Upper lobe of right lung (tissue), 1 donor: Measurements from ENCODE around the gene ZCCHC13. TPM values are rescaled to one million over a fixed set of nuclear protein-coding genes. Genes with fewer than 3 reads are reported as not detected.
A peak's percentile ranks its signal among the peaks of the same experiment; 100 is the strongest.

Experiments
- ATAC-seq: fragments of 200-7000 bp; cut with Tn5 transposase; one replicate; pipeline ENCODE4 v1.9.1; 2020; ENCODE audit warnings: mild to moderate bottlenecking, moderate library complexity
- DNase-seq: peaks from one replicate; pipeline ENCODE4 v3.0.0-alpha.2; 2020
- H3K27ac ChIP-seq: fragments of 200-600 bp; one replicate; pipeline ENCODE4 v1.8.0; 2022
- H3K27me3 ChIP-seq: fragments of 200-600 bp; one replicate; pipeline ENCODE4 v1.8.0; 2022; ENCODE audit warnings: mild to moderate bottlenecking
- H3K36me3 ChIP-seq: fragments of 200-600 bp; one replicate; pipeline ENCODE4 v1.8.0; 2022
- H3K4me1 ChIP-seq: fragments of 200-600 bp; one replicate; pipeline ENCODE4 v1.8.0; 2022
- H3K4me3 ChIP-seq: fragments of 200-600 bp; one replicate; pipeline ENCODE4 v1.8.0; 2022; ENCODE audit warnings: mild to moderate bottlenecking
- H3K9me3 ChIP-seq: fragments of 200-600 bp; one replicate; pipeline ENCODE4 v1.8.0; 2022
- CTCF ChIP-seq: fragments of 200-600 bp; IDR thresholded peaks from one replicate; pipeline ENCODE4 v1.8.0; 2022; ENCODE audit warnings: antibody characterized with exemption
- intact Hi-C: fragments of 100-400 bp; cut with DNase I; formaldehyde crosslinking; loops from one replicate; pipeline ENCODE4 v1.11.0; 2022
- microRNA-seq: library from miRNA; unstranded; fragments of <30 nt; microRNA quantifications from one replicate; pipeline ENCODE4 v1.2.0, GENCODE V29; 2020; ENCODE audit warnings: borderline microRNAs expressed
- total RNA-seq: library from RNA; stranded (reverse); fragmentation: NEBNext Ultra II Directional; extraction: Animal tissue kit (Norgen Biotek cat#: 25700); gene quantifications from one replicate; pipeline ENCODE4 v1.2.1, GENCODE V29; 2021
- donor health status: DM: no; HTN: yes; CAD: no; lungs with severe emphysema.

ZCCHC13 gene
- total RNA-seq, 1 donor from 2014 or later, result not detected

GRCh38 chrX:74353984-74354383 lies 50.0 kb downstream of the ZCCHC13 start:
- intact Hi-C loops, result no loop called here
- Histone ChIP-seq H3K4me1 (no peaks in the 10 kb centered on the region), H3K4me3 (no peak overlapping the region), H3K9me3 (no peaks in the 10 kb centered on the region), H3K36me3 (no peaks in the 10 kb centered on the region), H3K27ac (no peak overlapping the region), H3K27me3 (no peaks in the 10 kb centered on the region)
- no peak for TF ChIP-seq CTCF
- DNase-seq (no peak), ATAC-seq (no peak)

Small RNAs within 50 kb of the gene (microRNA-seq; reads per million reads assigned to microRNA genes)
- gene MIR374A (215 reads per million, percentile 72 among the genes with 10 or more reads in this experiment), gene MIR545 (0.99 reads per million)

Other genes with a start within 250 kb of the ZCCHC13 start
- 8.1 TPM for gene SLC16A2, start 117.3 kb downstream of the ZCCHC13 start, total RNA-seq